CD4-positive, CD25-positive, alpha-beta regulatory T cell (primary cell): ENCODE data around the gene MCM3AP. TPM values are rescaled to one million over a fixed set of nuclear protein-coding genes. Genes with fewer than 3 reads are reported as not detected.

Experiments
- ATAC-seq, 2 donors: fragments of 150-1000 bp; cut with Tn5 transposase; one replicate each; pipeline ENCODE4 v1.10.0; 2021; ENCODE audit warnings: low read depth in 2 of 2, moderate number of reproducible peaks in 2 of 2, moderate library complexity in 1 of 2
- DNase-seq, 3 donors: peaks; one replicate each; pipeline versions ENCODE4 v3.0.0 to v3.0.0-alpha.2; 2012 to 2022; ENCODE audit warnings: mixed read lengths in 1 of 3
- H3K27ac ChIP-seq: one replicate; pipeline ENCODE4 v1.7.0; 2013; ENCODE audit warnings: mild to moderate bottlenecking, low read length; ENCODE audit not compliant: insufficient read depth, poor library complexity, severe bottlenecking
- H3K27me3 ChIP-seq: one replicate; pipeline ENCODE4 v1.7.0; 2013; ENCODE audit warnings: low read length; ENCODE audit not compliant: control insufficient read depth, insufficient read depth
- H3K36me3 ChIP-seq: one replicate; pipeline ENCODE4 v1.7.0; 2013; ENCODE audit warnings: mild to moderate bottlenecking, low read length, moderate library complexity; ENCODE audit not compliant: control insufficient read depth, insufficient read depth
- H3K4me1 ChIP-seq: 2 replicates; pipeline ENCODE4 v1.7.0; 2013; ENCODE audit warnings: mild to moderate bottlenecking, low read length; ENCODE audit not compliant: insufficient read depth, control insufficient read depth, poor library complexity, severe bottlenecking
- H3K4me3 ChIP-seq: one replicate; pipeline ENCODE4 v1.7.0; 2013; ENCODE audit warnings: low read depth, mild to moderate bottlenecking, low read length, moderate library complexity
- H3K9me3 ChIP-seq, 2 experiments: 1 replicate in 1 of 2; 2 replicates in 1 of 2; pipeline ENCODE4 v1.7.0; 2013; ENCODE audit warnings: low read length in 2 of 2, mild to moderate bottlenecking in 1 of 2, moderate library complexity in 1 of 2; ENCODE audit not compliant: control insufficient read depth in 2 of 2
- H3K27ac Mint-ChIP-seq, 3 donors: one replicate each; pipeline ENCODE4 v1.8.0; 2020 to 2022; ENCODE audit warnings: mild to moderate bottlenecking in 3 of 3, mixed read lengths in 3 of 3, moderate library complexity in 2 of 3
- H3K27me3 Mint-ChIP-seq: one replicate; pipeline ENCODE4 v1.8.0; 2022; ENCODE audit warnings: mild to moderate bottlenecking, mixed read lengths
- H3K36me3 Mint-ChIP-seq: one replicate; pipeline ENCODE4 v1.8.0; 2020; ENCODE audit warnings: mixed read lengths
- H3K4me1 Mint-ChIP-seq, 4 donors: one replicate each; pipeline ENCODE4 v1.8.0; 2020 to 2022; ENCODE audit warnings: mixed read lengths in 4 of 4, mild to moderate bottlenecking in 1 of 4
- H3K4me3 Mint-ChIP-seq, 4 donors: one replicate each; pipeline ENCODE4 v1.8.0; 2020 to 2022; ENCODE audit warnings: mild to moderate bottlenecking in 4 of 4, mixed read lengths in 4 of 4, moderate library complexity in 3 of 4
- H3K9me3 Mint-ChIP-seq, 7 donors: one replicate each; pipeline ENCODE4 v1.8.0; 2020 to 2022; ENCODE audit warnings: mixed read lengths in 7 of 7, mild to moderate bottlenecking in 3 of 7, moderate library complexity in 2 of 7
- polyA plus RNA-seq, 4 donors: library from polyadenylated mRNA; unstranded; fragments of 300-500 nt; fragmentation: Illumina TruSeq; gene quantifications; one replicate each; pipeline ENCODE4 v1.2.3, GENCODE V29; 2021
- total RNA-seq: library from RNA; stranded (reverse); gene quantifications from one replicate; pipeline ENCODE4 v1.2.3, GENCODE V29; 2022

The MCM3AP gene
- total and polyA plus RNA-seq, 5 donors from 2014 or later: 30.7 to 139 (median 45.3) TPM

DNA sequence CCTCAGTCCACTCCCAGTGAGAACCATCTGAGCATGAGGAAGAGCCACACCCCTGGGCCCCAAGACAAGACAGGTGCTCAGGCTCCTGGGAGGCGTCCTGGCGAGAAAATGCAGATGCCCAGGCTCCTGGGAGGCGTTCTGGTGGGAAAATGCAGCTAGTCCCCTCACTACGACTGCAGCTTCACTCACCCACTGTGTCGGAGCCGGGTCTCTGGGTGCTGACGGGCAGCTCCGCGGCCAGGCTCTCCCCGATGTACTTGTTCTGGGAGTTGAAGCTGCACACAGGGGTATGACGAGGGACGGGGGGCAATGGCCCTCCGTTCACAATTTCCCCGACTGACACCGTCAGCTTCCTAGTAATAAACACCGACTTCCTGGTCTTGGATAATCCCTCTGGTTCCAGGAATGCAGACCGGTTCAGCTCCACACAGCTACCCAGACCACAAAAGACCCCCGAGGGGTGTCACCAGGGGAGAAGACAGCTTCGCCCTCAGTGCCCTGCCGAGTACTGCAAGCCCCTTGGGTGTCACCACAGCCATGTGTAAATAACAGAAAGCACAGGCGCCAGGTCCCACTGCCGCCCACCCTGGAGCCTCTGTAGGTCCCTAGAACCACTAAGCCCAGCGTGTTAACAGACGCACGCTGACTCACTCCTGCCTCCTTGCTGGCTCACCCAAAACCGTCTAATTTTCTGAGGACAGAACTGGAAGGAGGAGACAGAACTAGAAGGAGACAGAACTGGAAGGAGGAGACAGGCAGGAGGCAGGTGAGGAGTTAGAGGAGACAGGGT lies 19.5 kb downstream of the MCM3AP start:
- Mint-ChIP-seq H3K4me3 (no peak overlapping the region), H3K36me3 (peaks cover 18% of the 10 kb centered on the region), H3K4me1 (peaks cover 0 to 2% (median 0%) of the 10 kb centered on the region in 4 donors), H3K27me3 (no peaks in the 10 kb centered on the region), H3K9me3 (no peaks in the 10 kb centered on the region), H3K27ac (no peak overlapping the region)
- H3K4me3 ChIP-seq: no peak overlapping the region
- no peak overlapping the region for H3K27ac ChIP-seq
- H3K27me3 ChIP-seq: no peaks in the 10 kb centered on the region
- no peak for DNase-seq
- no peaks in the 10 kb centered on the region for H3K4me1 ChIP-seq
- no peak for ATAC-seq
- peaks cover 73% of the 10 kb centered on the region for H3K36me3 ChIP-seq
- H3K9me3 ChIP-seq: no peaks in the 10 kb centered on the region

DNA sequence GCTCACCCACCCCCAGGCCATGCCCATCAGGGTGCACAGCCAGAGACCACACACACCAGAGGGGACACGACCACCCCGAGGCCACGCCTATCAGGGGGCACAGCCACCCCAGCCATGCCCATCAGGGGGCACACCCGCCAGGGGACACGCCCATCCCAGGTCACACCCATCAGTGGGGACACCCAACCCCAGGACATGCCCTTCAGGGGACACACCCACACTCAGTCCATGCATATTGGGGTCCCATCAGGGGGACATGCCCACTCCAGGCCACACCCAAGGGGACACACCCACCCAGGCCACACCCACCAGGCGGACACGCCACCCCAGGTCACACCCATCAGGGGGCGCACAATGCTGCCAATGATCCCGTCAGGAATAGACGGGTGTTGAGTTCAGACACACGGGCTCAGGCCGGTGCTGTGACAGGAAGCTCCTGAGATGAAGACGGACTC lies 20.7 kb downstream of the MCM3AP start:
- no peaks in the 10 kb centered on the region for H3K9me3 Mint-ChIP-seq
- no peak for ATAC-seq
- peaks cover 71% of the 10 kb centered on the region for H3K36me3 ChIP-seq

DNA sequence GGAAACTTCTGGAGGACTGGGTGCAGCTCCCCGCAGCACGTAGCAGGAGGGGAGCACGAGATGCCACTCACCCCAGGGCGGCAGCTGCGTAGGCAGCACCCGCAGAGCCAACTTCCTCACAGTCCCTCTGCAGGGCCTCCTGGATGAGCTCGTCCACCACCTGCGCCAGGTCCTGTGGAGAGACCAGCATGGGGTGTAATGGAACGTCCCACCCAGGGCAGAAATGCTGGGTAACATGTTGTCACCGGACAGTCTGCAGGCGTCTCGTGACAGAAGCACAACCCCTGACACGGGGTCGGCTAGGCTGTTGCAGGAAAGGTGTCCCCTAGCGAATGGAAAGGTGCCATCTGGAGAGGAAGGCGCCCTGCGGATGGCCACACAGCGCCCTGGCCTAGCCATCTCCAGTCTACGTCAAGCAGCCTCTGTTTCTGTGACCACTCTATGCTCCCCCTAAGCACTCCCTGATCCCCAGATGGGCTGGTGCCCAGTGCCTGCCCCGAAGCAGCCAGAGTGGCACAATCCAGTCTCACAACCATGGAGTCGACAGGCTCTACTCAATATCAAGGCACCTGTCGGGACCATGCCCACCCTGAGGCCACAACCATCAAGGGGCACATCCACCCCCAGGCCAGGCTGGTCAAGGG lies 21.2 kb downstream of the MCM3AP start:
- Mint-ChIP-seq H3K9me3 (no peaks in the 10 kb centered on the region), H3K27ac (peak overlapping the region in 1 of 3 donors; percentile 15), H3K36me3 (peaks cover 23% of the 10 kb centered on the region), H3K27me3 (no peaks in the 10 kb centered on the region), H3K4me3 (no peak overlapping the region), H3K4me1 (peaks cover 0 to 2% (median 0%) of the 10 kb centered on the region in 4 donors)
- H3K27ac ChIP-seq: no peak overlapping the region
- H3K27me3 ChIP-seq: no peaks in the 10 kb centered on the region
- H3K4me3 ChIP-seq: no peak overlapping the region
- DNase-seq: no peak
- H3K36me3 ChIP-seq: peaks cover 65% of the 10 kb centered on the region
- no peaks in the 10 kb centered on the region for H3K4me1 ChIP-seq
- no peak for ATAC-seq
- no peaks in the 10 kb centered on the region for H3K9me3 ChIP-seq

More for the DNA sequence above, 20.7 kb downstream of the MCM3AP start:
- no peak overlapping the region for H3K27ac ChIP-seq
- no peaks in the 10 kb centered on the region for H3K9me3 ChIP-seq
- no peaks in the 10 kb centered on the region for H3K27me3 ChIP-seq
- no peaks in the 10 kb centered on the region for H3K4me1 ChIP-seq
- Mint-ChIP-seq H3K4me3 (no peak overlapping the region), H3K27ac (no peak overlapping the region), H3K27me3 (no peaks in the 10 kb centered on the region), H3K36me3 (peaks cover 23% of the 10 kb centered on the region), H3K4me1 (peaks cover 0 to 2% (median 0%) of the 10 kb centered on the region in 4 donors)
- no peak overlapping the region for H3K4me3 ChIP-seq
- no peak for DNase-seq

- Mint-ChIP-seq H3K27me3 (no peaks in the 10 kb centered on the region), H3K4me1 (peaks cover 8 to 20% (median 14%) of the 10 kb centered on the region in 4 donors), H3K36me3 (peaks cover 58% of the 10 kb centered on the region), H3K4me3 (no peak overlapping the region), H3K9me3 (no peaks in the 10 kb centered on the region), H3K27ac (no peak overlapping the region)
- DNase-seq: no peak
- Histone ChIP-seq H3K9me3 (no peaks in the 10 kb centered on the region), H3K36me3 (peaks cover 76% of the 10 kb centered on the region), H3K4me1 (peaks cover 10% of the 10 kb centered on the region), H3K4me3 (no peak overlapping the region), H3K27me3 (no peaks in the 10 kb centered on the region), H3K27ac (no peak overlapping the region)
- ATAC-seq: no peak
Measured at GRCh38 chr21:46256501-46256994, 28.9 kb downstream of the MCM3AP start.

DNA sequence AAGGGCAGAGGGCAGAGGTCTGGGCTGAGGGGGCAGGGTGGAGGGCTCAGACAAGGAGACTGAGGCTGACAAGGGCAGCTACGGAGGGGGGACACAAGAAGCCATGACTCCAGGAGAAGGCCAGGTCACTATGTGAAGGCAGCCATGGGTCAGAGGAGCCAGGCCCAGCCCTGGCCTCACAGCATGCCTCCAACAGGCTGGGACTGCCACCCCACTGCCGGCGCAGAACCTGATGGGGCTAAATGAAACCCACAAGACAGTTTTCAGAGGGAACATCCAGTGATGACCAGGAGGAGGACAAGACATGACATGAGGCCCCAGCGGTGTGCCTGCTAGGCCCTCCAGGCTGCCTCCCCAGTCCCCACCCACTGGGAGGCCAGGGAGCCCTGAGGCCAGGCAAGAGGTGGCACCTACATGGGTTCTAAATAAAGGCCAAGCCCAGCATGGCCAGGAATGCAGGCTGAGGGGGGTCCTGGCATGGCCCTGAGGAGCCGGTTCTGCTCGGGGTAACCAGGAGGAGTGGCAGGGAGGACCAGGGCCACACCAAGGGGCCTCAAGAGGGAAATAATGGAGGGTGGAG lies 29.6 kb downstream of the MCM3AP start:
- no peak overlapping the region for H3K27ac ChIP-seq
- no peaks in the 10 kb centered on the region for H3K9me3 Mint-ChIP-seq
- no peaks in the 10 kb centered on the region for H3K27me3 Mint-ChIP-seq
- no peaks in the 10 kb centered on the region for H3K9me3 ChIP-seq
- H3K4me1 Mint-ChIP-seq: peaks cover 8 to 25% (median 17%) of the 10 kb centered on the region in 4 donors
- H3K4me3 ChIP-seq: no peak overlapping the region
- DNase-seq: no peak
- H3K27me3 ChIP-seq: no peaks in the 10 kb centered on the region
- peaks cover 74% of the 10 kb centered on the region for H3K36me3 ChIP-seq
- no peak overlapping the region for H3K27ac Mint-ChIP-seq
- no peak overlapping the region for H3K4me3 Mint-ChIP-seq
- peaks cover 10% of the 10 kb centered on the region for H3K4me1 ChIP-seq
- H3K36me3 Mint-ChIP-seq: peaks cover 58% of the 10 kb centered on the region
- ATAC-seq: no peak

DNA sequence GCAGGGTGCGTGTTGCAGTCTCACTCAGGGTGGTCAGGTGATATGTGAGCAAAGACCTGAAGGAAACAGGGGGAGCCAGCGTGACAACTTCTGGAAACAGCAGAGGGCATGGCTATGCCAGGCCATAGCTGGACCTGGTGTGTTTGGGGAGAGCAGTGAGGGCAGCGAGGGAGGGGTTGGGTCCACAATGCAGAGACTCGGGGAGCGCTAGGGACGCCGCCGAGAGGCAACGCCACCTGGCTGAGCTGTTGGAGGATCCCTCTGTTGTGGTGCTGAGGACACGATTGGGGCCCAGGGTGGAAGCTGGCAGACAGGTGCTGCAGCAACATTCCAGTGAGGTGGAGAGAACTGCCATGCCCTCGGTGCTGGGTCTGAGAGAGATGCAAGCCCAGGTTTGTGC lies 30.2 kb downstream of the MCM3AP start:
- Mint-ChIP-seq H3K4me3 (no peak overlapping the region), H3K4me1 (peaks cover 8 to 32% (median 24%) of the 10 kb centered on the region in 4 donors), H3K27me3 (no peaks in the 10 kb centered on the region), H3K9me3 (no peaks in the 10 kb centered on the region), H3K36me3 (peaks cover 58% of the 10 kb centered on the region), H3K27ac (peak overlapping the region in 1 of 3 donors; percentile 79)
- no peaks in the 10 kb centered on the region for H3K9me3 ChIP-seq
- peaks cover 10% of the 10 kb centered on the region for H3K4me1 ChIP-seq
- peaks cover 74% of the 10 kb centered on the region for H3K36me3 ChIP-seq
- no peak for DNase-seq
- no peaks in the 10 kb centered on the region for H3K27me3 ChIP-seq
- ATAC-seq: no peak
- no peak overlapping the region for H3K4me3 ChIP-seq
- no peak overlapping the region for H3K27ac ChIP-seq

DNA sequence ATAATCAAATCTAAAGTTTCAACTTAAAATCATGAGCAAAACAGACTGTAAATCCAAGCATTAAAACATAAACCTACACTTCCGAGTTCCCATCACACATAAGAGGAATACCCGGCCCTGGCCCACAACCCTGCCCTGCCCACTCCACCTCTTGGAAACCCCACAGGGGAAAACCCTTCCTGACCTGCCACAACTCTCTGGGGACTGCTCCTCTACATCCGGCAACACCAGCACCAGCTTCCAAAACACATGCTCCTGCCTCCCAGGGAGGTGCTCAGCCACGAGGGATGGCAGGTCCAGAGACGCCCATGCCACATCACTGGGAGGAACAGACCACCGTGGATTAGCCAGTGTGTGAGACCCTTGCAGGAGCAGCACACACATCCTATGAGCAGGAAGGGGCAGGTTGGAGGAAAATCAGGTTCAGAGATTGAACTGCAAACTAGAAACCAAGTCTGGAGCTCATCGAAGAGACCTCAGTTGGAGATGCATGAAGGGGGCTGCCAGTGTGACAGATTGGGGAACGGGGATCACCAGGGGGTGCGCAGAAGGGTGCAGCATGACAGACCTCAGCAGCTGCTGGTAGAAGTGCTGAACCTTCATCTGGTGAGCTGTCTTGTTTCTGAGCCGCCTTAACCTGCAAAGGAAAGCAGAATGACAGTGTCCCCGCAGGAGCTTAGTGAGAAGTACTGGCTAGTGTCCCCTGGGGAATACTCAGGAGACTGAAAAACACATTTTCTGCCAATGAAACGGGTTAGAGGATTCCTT lies 31.0 kb downstream of the MCM3AP start:
- no peaks in the 10 kb centered on the region for H3K27me3 ChIP-seq
- DNase-seq (no peak), ATAC-seq (no peak)
- no peak overlapping the region for H3K27ac ChIP-seq
- peaks cover 62% of the 10 kb centered on the region for H3K36me3 Mint-ChIP-seq
- H3K27me3 Mint-ChIP-seq: no peaks in the 10 kb centered on the region
- H3K27ac Mint-ChIP-seq: peak overlapping the region; percentile 33 to 94 (median 79)
- no peaks in the 10 kb centered on the region for H3K9me3 Mint-ChIP-seq
- peaks cover 8 to 37% (median 27%) of the 10 kb centered on the region in 4 donors for H3K4me1 Mint-ChIP-seq
- H3K4me1 ChIP-seq: peaks cover 10% of the 10 kb centered on the region
- H3K36me3 ChIP-seq: peaks cover 78% of the 10 kb centered on the region
- H3K9me3 ChIP-seq: no peaks in the 10 kb centered on the region
- peak overlapping the region in 2 of 4 donors; percentile 0 to 4 for H3K4me3 Mint-ChIP-seq
- no peak overlapping the region for H3K4me3 ChIP-seq
